ENCODE data around the gene PBX1.

Gene PBX1

GRCh38 chr1:164716992-164717703, 158.2 kb downstream of the PBX1 start:
- TF ChIP-seq CTCF (IDR thresholded peaks at IDR 0.05; ENCODE audit: borderline replicate concordance, extremely low read depth, low read length, poor library complexity, severe bottlenecking) = no peak
- TF ChIP-seq EZH2 (IDR thresholded peaks at IDR 0.05; ENCODE audit: borderline replicate concordance, low read depth, low read length, severe bottlenecking) = no peak
- Histone ChIP-seq H3K4me1 (ENCODE audit: insufficient read depth, low read length) (no peaks in the 10 kb centered on the region), H3K9me3 (ENCODE audit: insufficient read depth, low read length, severe bottlenecking) (no peaks in the 10 kb centered on the region), H4K20me1 (ENCODE audit: insufficient read depth, low read length) (no peaks in the 10 kb centered on the region), H3K27ac (ENCODE audit: low read length) (no peak overlapping the region), H3K4me2 (ENCODE audit: insufficient read depth, low read length) (no peak overlapping the region), H2AFZ (ENCODE audit: low read depth, low read length) (no peak overlapping the region), H3K79me2 (ENCODE audit: insufficient read depth, low read length) (no peaks in the 10 kb centered on the region), H3K27me3 (ENCODE audit: insufficient read depth, low read length, poor library complexity) (peaks cover 3% of the 10 kb centered on the region), H3K4me3 (ENCODE audit: low read depth in 1 of 2, low read length in 2 of 2) (no peak overlapping the region), H3K9ac (ENCODE audit: low read depth, low read length) (no peak overlapping the region), H3K36me3 (ENCODE audit: insufficient read depth, low read length) (no peaks in the 10 kb centered on the region)
- DNase-seq (no peak), ATAC-seq (ENCODE audit: insufficient read depth, low read depth) (no peak)

GRCh38 chr1:164718821-164719220, 159.8 kb downstream of the PBX1 start:
- no peaks in the 10 kb centered on the region for H3K4me1 ChIP-seq (ENCODE audit: insufficient read depth, low read length)
- DNase-seq = no peak
- no peak overlapping the region for H3K4me3 ChIP-seq (ENCODE audit: low read depth in 1 of 2, low read length in 2 of 2)
- H3K9ac ChIP-seq (ENCODE audit: low read depth, low read length) = no peak overlapping the region
- H3K27me3 ChIP-seq (ENCODE audit: insufficient read depth, low read length, poor library complexity) = peaks cover 3% of the 10 kb centered on the region
- no peak for ATAC-seq (ENCODE audit: insufficient read depth, low read depth)
- no peaks in the 10 kb centered on the region for H3K79me2 ChIP-seq (ENCODE audit: insufficient read depth, low read length)
- H4K20me1 ChIP-seq (ENCODE audit: insufficient read depth, low read length) = no peaks in the 10 kb centered on the region
- H2AFZ ChIP-seq (ENCODE audit: low read depth, low read length) = no peak overlapping the region
- no peak overlapping the region for H3K4me2 ChIP-seq (ENCODE audit: insufficient read depth, low read length)
- TF ChIP-seq CTCF (IDR thresholded peaks at IDR 0.05; ENCODE audit: borderline replicate concordance, extremely low read depth, low read length, poor library complexity, severe bottlenecking) (no peak), EZH2 (IDR thresholded peaks at IDR 0.05; ENCODE audit: borderline replicate concordance, low read depth, low read length, severe bottlenecking) (no peak)
- H3K36me3 ChIP-seq (ENCODE audit: insufficient read depth, low read length) = no peaks in the 10 kb centered on the region
- no peak overlapping the region for H3K27ac ChIP-seq (ENCODE audit: low read length)
- H3K9me3 ChIP-seq (ENCODE audit: insufficient read depth, low read length, severe bottlenecking) = no peaks in the 10 kb centered on the region

GRCh38 chr1:164719676-164720439, 160.9 kb downstream of the PBX1 start:
- DNase-seq (no peak), ATAC-seq (ENCODE audit: insufficient read depth, low read depth) (no peak)
- no peaks in the 10 kb centered on the region for H3K79me2 ChIP-seq (ENCODE audit: insufficient read depth, low read length)
- no peaks in the 10 kb centered on the region for H3K4me1 ChIP-seq (ENCODE audit: insufficient read depth, low read length)
- H2AFZ ChIP-seq (ENCODE audit: low read depth, low read length) = no peak overlapping the region
- no peak overlapping the region for H3K4me2 ChIP-seq (ENCODE audit: insufficient read depth, low read length)
- H3K9me3 ChIP-seq (ENCODE audit: insufficient read depth, low read length, severe bottlenecking) = no peaks in the 10 kb centered on the region
- TF ChIP-seq CTCF (IDR thresholded peaks at IDR 0.05; ENCODE audit: borderline replicate concordance, extremely low read depth, low read length, poor library complexity, severe bottlenecking) (no peak), EZH2 (IDR thresholded peaks at IDR 0.05; ENCODE audit: borderline replicate concordance, low read depth, low read length, severe bottlenecking) (no peak)
- no peaks in the 10 kb centered on the region for H3K36me3 ChIP-seq (ENCODE audit: insufficient read depth, low read length)
- peaks cover 3% of the 10 kb centered on the region for H3K27me3 ChIP-seq (ENCODE audit: insufficient read depth, low read length, poor library complexity)
- no peak overlapping the region for H3K27ac ChIP-seq (ENCODE audit: low read length)
- no peak overlapping the region for H3K9ac ChIP-seq (ENCODE audit: low read depth, low read length)
- H3K4me3 ChIP-seq (ENCODE audit: low read depth in 1 of 2, low read length in 2 of 2) = no peak overlapping the region
- no peaks in the 10 kb centered on the region for H4K20me1 ChIP-seq (ENCODE audit: insufficient read depth, low read length)

Data from DND-41 (cell line).